Measurements from ENCODE around the gene FOXP1. TPM values are rescaled to one million over a fixed set of nuclear protein-coding genes. Genes with fewer than 3 reads are reported as not detected.

FOXP1 gene
- total RNA-seq, 1 experiment from 2014 or later: 2.9 TPM

GRCh38 chr3:71045917-71046282 is 537.6 kb downstream of the FOXP1 start:
- DNase-seq (ENCODE audit: low read depth, low spot score) (no peak), ATAC-seq (no peak)
- H3K4me3 ChIP-seq (ENCODE audit: low read depth in 2 of 2, low read length in 2 of 2): no peak overlapping the region
- POLR2A ChIA-PET: no interaction called here
- no peaks in the 10 kb centered on the region for H3K36me3 ChIP-seq (ENCODE audit: control insufficient read depth, insufficient read depth, low read length)
- no peak for TF ChIP-seq CTCF (IDR thresholded peaks at IDR 0.05)
- no peak for TF ChIP-seq SIN3A (IDR thresholded peaks at IDR 0.05; ENCODE audit: borderline replicate concordance, insufficient read depth, low read depth, low read length)
- no peak for TF ChIP-seq REST (IDR thresholded peaks at IDR 0.05; ENCODE audit: insufficient read depth in 1 of 2, low read depth in 2 of 2, low read length in 1 of 2)
- TF ChIP-seq POLR2AphosphoS5 (IDR thresholded peaks at IDR 0.05; ENCODE audit: low read depth, low read length): no peak
- TF ChIP-seq TCF7L2 (IDR thresholded peaks at IDR 0.05; ENCODE audit: low read depth, low read length): no peak
- intact Hi-C loops (cut with micrococcal nuclease; ENCODE audit: unreplicated experiment) (no loop called here), in situ Hi-C loops (cut with HindIII; ENCODE audit: low pct_unique_long_range_greater_than_20kb, low sequenced_read_pairs) (no loop called here)
- no peaks in the 10 kb centered on the region for H3K27me3 ChIP-seq (ENCODE audit: control insufficient read depth, insufficient read depth, low read length)
- BruUV-seq (replicated peaks): no TSS peak
- no peaks in the 10 kb centered on the region for H3K4me1 ChIP-seq (ENCODE audit: control insufficient read depth, insufficient read depth, low read length)
- H3K27ac ChIP-seq (ENCODE audit: low read length): no peak overlapping the region
- CTCF ChIA-PET: no interaction called here
- no peaks in the 10 kb centered on the region for H3K9me3 ChIP-seq (ENCODE audit: control insufficient read depth, insufficient read depth, low read depth, low read length)

- Histone ChIP-seq H3K4me3 (ENCODE audit: low read depth in 2 of 2, low read length in 2 of 2) (no peak overlapping the region), H3K36me3 (ENCODE audit: control insufficient read depth, insufficient read depth, low read length) (no peaks in the 10 kb centered on the region), H3K27ac (ENCODE audit: low read length) (no peak overlapping the region), H3K4me1 (ENCODE audit: control insufficient read depth, insufficient read depth, low read length) (no peaks in the 10 kb centered on the region), H3K9me3 (ENCODE audit: control insufficient read depth, insufficient read depth, low read depth, low read length) (no peaks in the 10 kb centered on the region), H3K27me3 (ENCODE audit: control insufficient read depth, insufficient read depth, low read length) (no peaks in the 10 kb centered on the region)
- intact Hi-C loops (cut with micrococcal nuclease; ENCODE audit: unreplicated experiment): no loop called here
- BruUV-seq (replicated peaks): no TSS peak
- ATAC-seq: no peak
- no peak for DNase-seq (ENCODE audit: low read depth, low spot score)
- in situ Hi-C loops (cut with HindIII; ENCODE audit: low pct_unique_long_range_greater_than_20kb, low sequenced_read_pairs): no loop called here
- TF ChIP-seq SIN3A (IDR thresholded peaks at IDR 0.05; ENCODE audit: borderline replicate concordance, insufficient read depth, low read depth, low read length) (no peak), REST (IDR thresholded peaks at IDR 0.05; ENCODE audit: insufficient read depth in 1 of 2, low read depth in 2 of 2, low read length in 1 of 2) (no peak)
- POLR2A ChIA-PET: no interaction called here
- CTCF ChIA-PET: no interaction called here
Observed at GRCh38 chr3:71045212-71045916, 538.2 kb downstream of the FOXP1 start.

All from Panc1 (cell line).